B cell (primary cell): Measurements from ENCODE around the gene SLC5A12. TPM values are rescaled to one million over a fixed set of nuclear protein-coding genes. Genes with fewer than 3 reads are reported as not detected.

ENCODE experiments used
- ATAC-seq: fragments of 200-7000 bp; cut with Tn5 transposase; one replicate; pipeline ENCODE4 v1.10.0; 2021; ENCODE audit warnings: low read depth, mild to moderate bottlenecking, moderate number of reproducible peaks, moderate library complexity
- CTCF ChIA-PET: fragments of 350-600 bp; sonication (Branson Sonifier 250); formaldehyde crosslinking; loops from one replicate; lab custom pipeline; 2021; ENCODE audit warnings: antibody characterized with exemption, inconsistent platforms; lab: Charles Lee
- POLR2A ChIA-PET: fragments of 350-600 bp; sonication (Branson Sonifier 250); formaldehyde crosslinking; loops from one replicate; lab custom pipeline; 2021; ENCODE audit warnings: antibody characterized with exemption; lab: Charles Lee
- DNase-seq: peaks from one replicate; pipeline ENCODE4 v3.0.0; 2013
- H2AFZ ChIP-seq: 2 replicates; pipeline ENCODE4 v1.6.1; 2012; ENCODE audit warnings: mild to moderate bottlenecking, low read depth, low read length; ENCODE audit not compliant: insufficient read depth, poor library complexity, severe bottlenecking
- H3K27ac ChIP-seq, 2 donors: 1 replicate in 1 of 2; 2 replicates in 1 of 2; pipeline ENCODE4 v1.5.1; 2012 to 2013; ENCODE audit warnings: low read length in 2 of 2, mild to moderate bottlenecking in 2 of 2, moderate library complexity in 1 of 2
- H3K27me3 ChIP-seq, 4 experiments: fragments of 200-600 bp in 1 of 4; sonication (generic) in 1 of 4; replicated peaks in 1 of 4; 1 replicate in 2 of 4; 2 replicates in 2 of 4; pipeline versions ENCODE4 v1.6.1 to v1.7.0; 2013 to 2016; ENCODE audit warnings: low read length in 3 of 4, mild to moderate bottlenecking in 2 of 4, mixed read lengths in 1 of 4, moderate library complexity in 1 of 4; ENCODE audit not compliant: insufficient read depth in 4 of 4, control insufficient read depth in 3 of 4; ENCODE audit errors: control extremely low read depth in 1 of 4
- H3K36me3 ChIP-seq, 2 experiments: replicated peaks in 1 of 2; 1 replicate in 1 of 2; 2 replicates in 1 of 2; pipeline versions ENCODE4 v1.6.1 to v1.7.1; 2013; ENCODE audit warnings: low read length in 1 of 2; ENCODE audit not compliant: insufficient read depth in 2 of 2, control insufficient read depth in 1 of 2; ENCODE audit errors: control extremely low read depth in 1 of 2, extremely low read depth in 1 of 2
- H3K4me1 ChIP-seq, 2 donors: fragments of 200-600 bp in 1 of 2; sonication (generic) in 1 of 2; 1 replicate in 1 of 2; 2 replicates in 1 of 2; pipeline versions ENCODE4 v1.5.1 to v1.6.1; 2013 to 2017; ENCODE audit warnings: low read length in 2 of 2; ENCODE audit not compliant: control insufficient read depth in 2 of 2, insufficient read depth in 2 of 2
- H3K4me2 ChIP-seq: replicated peaks from 2 replicates; pipeline ENCODE3; 2012; ENCODE audit warnings: mild to moderate bottlenecking, low read depth, low read length; ENCODE audit not compliant: poor library complexity, severe bottlenecking
- H3K4me3 ChIP-seq, 5 experiments: fragments of 200-600 bp in 1 of 5; sonication (generic) in 1 of 5; 1 replicate in 3 of 5; 2 replicates in 2 of 5; pipeline versions ENCODE4 v1.5.1 to v1.7.0; 2011 to 2016; ENCODE audit warnings: low read length in 4 of 5, mild to moderate bottlenecking in 4 of 5, low read depth in 2 of 5, control low read depth in 1 of 5, moderate library complexity in 1 of 5; ENCODE audit not compliant: insufficient read depth in 1 of 5; ENCODE audit errors: control extremely low read depth in 1 of 5, extremely low read depth in 1 of 5
- H3K79me2 ChIP-seq: fragments of 200-600 bp; sonication (generic); one replicate; pipeline ENCODE4 v1.6.0; 2016; ENCODE audit warnings: low read length; ENCODE audit not compliant: control insufficient read depth, insufficient read depth
- H3K9ac ChIP-seq: fragments of 200-600 bp; sonication (generic); 2 replicates; pipeline ENCODE4 v1.6.1; 2017; ENCODE audit warnings: mild to moderate bottlenecking, low read length, moderate library complexity
- H3K9me3 ChIP-seq, 3 donors: one replicate each; pipeline versions ENCODE4 v1.6.1 to v1.7.1; 2013; ENCODE audit warnings: low read length in 2 of 3; ENCODE audit not compliant: control insufficient read depth in 2 of 3, insufficient read depth in 1 of 3; ENCODE audit errors: control extremely low read depth in 1 of 3
- H4K20me1 ChIP-seq: 2 replicates; pipeline ENCODE4 v1.6.0; 2012; ENCODE audit warnings: mild to moderate bottlenecking, low read length; ENCODE audit not compliant: insufficient read depth, control insufficient read depth, poor library complexity, severe bottlenecking
- H3K27ac Mint-ChIP-seq: one replicate; pipeline ENCODE4 v1.8.0; 2021; ENCODE audit warnings: mixed read lengths
- H3K27me3 Mint-ChIP-seq: one replicate; pipeline ENCODE4 v1.8.0; 2021; ENCODE audit warnings: mixed read lengths
- H3K4me1 Mint-ChIP-seq: one replicate; pipeline ENCODE4 v1.8.0; 2021; ENCODE audit warnings: mixed read lengths
- H3K4me3 Mint-ChIP-seq: one replicate; pipeline ENCODE4 v1.8.0; 2021; ENCODE audit warnings: mixed read lengths
- H3K9me3 Mint-ChIP-seq: one replicate; pipeline ENCODE4 v1.8.0; 2022; ENCODE audit warnings: mixed read lengths; ENCODE audit not compliant: insufficient read depth
- EZH2 ChIP-seq: IDR thresholded peaks from 2 replicates; pipeline ENCODE4 v1.6.1; 2012; ENCODE audit warnings: borderline replicate concordance, low read depth, mild to moderate bottlenecking, moderate library complexity, low read length; ENCODE audit not compliant: insufficient read depth, poor library complexity, severe bottlenecking
- WGBS: methylation state at CpG from one replicate; pipeline ENCODE4 v1.1.5; 2013; ENCODE audit warnings: missing lambda C conversion rate; ENCODE audit not compliant: insufficient coverage; 5-methylcytosine and 5-hydroxymethylcytosine counted together
- intact Hi-C: fragments of 100-400 bp; cut with micrococcal nuclease; formaldehyde crosslinking; loops from one replicate; pipeline ENCODE4 v1.10.0; 2022
- polyA plus RNA-seq: library from polyadenylated mRNA; depleted of rRNA; stranded (reverse); fragments of >200 nt; gene quantifications from 2 replicates; pipeline ENCODE4 v1.2.3, GENCODE V29; 2012
- total RNA-seq, 2 donors: library from RNA; stranded (reverse); fragments of 120-200 nt in 1 of 2; gene quantifications; 1 replicate in 1 of 2; 2 replicates in 1 of 2; pipeline versions ENCODE4 v1.2.3 to v1.2.4, GENCODE V29; 2013 to 2022
- TF ChIP-seq, protein P1 (sequence below): fragments of 200-600 bp; IDR thresholded peaks from one replicate; pipeline ENCODE4 v1.8.0; 2022; ENCODE audit warnings: antibody characterized with exemption, mild to moderate bottlenecking

Gene SLC5A12
- total and polyA plus RNA-seq, 2 donors (not counting 1 experiment from before 2014, with no cell fraction given) = not detected

DNA sequence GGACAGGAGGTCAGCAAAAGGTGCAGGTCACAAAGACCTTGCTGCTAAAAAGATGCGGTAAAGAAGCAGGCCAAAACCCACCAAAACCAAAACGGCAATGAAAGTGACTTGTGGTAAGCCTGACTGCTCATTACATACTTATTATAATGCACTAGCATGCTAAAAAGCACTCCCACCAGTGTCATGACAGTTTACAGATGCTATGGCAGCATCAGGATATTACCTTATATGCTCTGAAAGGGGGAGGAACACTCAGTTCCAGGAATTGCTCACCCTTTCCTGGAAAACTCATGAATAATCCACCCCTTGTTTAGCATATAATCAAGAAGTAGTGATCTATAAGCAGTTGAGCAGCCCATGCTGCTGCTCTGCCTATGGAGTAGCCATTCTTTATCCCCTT, 45.2 kb upstream of the SLC5A12 start:
- H3K9ac ChIP-seq = no peak overlapping the region
- ATAC-seq (no peak), DNase-seq (no peak)
- no peaks in the 10 kb centered on the region for H3K9me3 ChIP-seq
- Mint-ChIP-seq H3K27me3 (no peaks in the 10 kb centered on the region), H3K4me3 (no peak overlapping the region), H3K27ac (no peak overlapping the region), H3K4me1 (no peaks in the 10 kb centered on the region), H3K9me3 (peaks cover 3% of the 10 kb centered on the region)
- no peak overlapping the region for H3K27ac ChIP-seq
- intact Hi-C loops = no loop called here
- no peaks in the 10 kb centered on the region for H3K4me1 ChIP-seq
- H2AFZ ChIP-seq = no peak overlapping the region
- no peaks in the 10 kb centered on the region for H3K36me3 ChIP-seq
- 60% methylated on average over 1 of the region's 2 CpGs for WGBS
- no peaks in the 10 kb centered on the region for H4K20me1 ChIP-seq
- no peaks in the 10 kb centered on the region for H3K79me2 ChIP-seq
- CTCF ChIA-PET = no interaction called here
- TF ChIP-seq EZH2 = no peak
- TF ChIP-seq, protein P1, sequence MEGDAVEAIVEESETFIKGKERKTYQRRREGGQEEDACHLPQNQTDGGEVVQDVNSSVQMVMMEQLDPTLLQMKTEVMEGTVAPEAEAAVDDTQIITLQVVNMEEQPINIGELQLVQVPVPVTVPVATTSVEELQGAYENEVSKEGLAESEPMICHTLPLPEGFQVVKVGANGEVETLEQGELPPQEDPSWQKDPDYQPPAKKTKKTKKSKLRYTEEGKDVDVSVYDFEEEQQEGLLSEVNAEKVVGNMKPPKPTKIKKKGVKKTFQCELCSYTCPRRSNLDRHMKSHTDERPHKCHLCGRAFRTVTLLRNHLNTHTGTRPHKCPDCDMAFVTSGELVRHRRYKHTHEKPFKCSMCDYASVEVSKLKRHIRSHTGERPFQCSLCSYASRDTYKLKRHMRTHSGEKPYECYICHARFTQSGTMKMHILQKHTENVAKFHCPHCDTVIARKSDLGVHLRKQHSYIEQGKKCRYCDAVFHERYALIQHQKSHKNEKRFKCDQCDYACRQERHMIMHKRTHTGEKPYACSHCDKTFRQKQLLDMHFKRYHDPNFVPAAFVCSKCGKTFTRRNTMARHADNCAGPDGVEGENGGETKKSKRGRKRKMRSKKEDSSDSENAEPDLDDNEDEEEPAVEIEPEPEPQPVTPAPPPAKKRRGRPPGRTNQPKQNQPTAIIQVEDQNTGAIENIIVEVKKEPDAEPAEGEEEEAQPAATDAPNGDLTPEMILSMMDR = no peak
- H3K4me3 ChIP-seq = no peak overlapping the region
- H3K4me2 ChIP-seq = no peak overlapping the region
- POLR2A ChIA-PET = no interaction called here
- no peaks in the 10 kb centered on the region for H3K27me3 ChIP-seq

- no peaks in the 10 kb centered on the region for H3K27me3 ChIP-seq
- no peak overlapping the region for H2AFZ ChIP-seq
- ChIA-PET CTCF (no interaction called here), POLR2A (no interaction called here)
- no peaks in the 10 kb centered on the region for H3K36me3 ChIP-seq
- no peaks in the 10 kb centered on the region for H3K9me3 ChIP-seq
- no peak overlapping the region for H3K9ac ChIP-seq
- H3K4me3 ChIP-seq = no peak overlapping the region
- H3K27me3 Mint-ChIP-seq = no peaks in the 10 kb centered on the region
- H3K79me2 ChIP-seq = no peaks in the 10 kb centered on the region
- no peak overlapping the region for H3K27ac ChIP-seq
- TF ChIP-seq, protein P1 = no peak
- TF ChIP-seq EZH2 = no peak
- no peak overlapping the region for H3K27ac Mint-ChIP-seq
- intact Hi-C loops = no loop called here
- no peaks in the 10 kb centered on the region for H3K4me1 Mint-ChIP-seq
- H3K4me1 ChIP-seq = no peaks in the 10 kb centered on the region
- ATAC-seq (no peak), DNase-seq (no peak)
- H3K9me3 Mint-ChIP-seq = peaks cover 3% of the 10 kb centered on the region
- no peak overlapping the region for H3K4me3 Mint-ChIP-seq
- WGBS = no CpG with 5 or more reads among the region's 3 CpGs
- H3K4me2 ChIP-seq = no peak overlapping the region
- no peaks in the 10 kb centered on the region for H4K20me1 ChIP-seq
Observed at GRCh38 chr11:26765323-26765722, 43.5 kb upstream of the SLC5A12 start.
